ENCODE results near the gene STYX. TPM values are rescaled to one million over a fixed set of nuclear protein-coding genes. Genes with fewer than 3 reads are reported as not detected.

STYX gene
- total RNA-seq, 1 experiment from 2014 or later: 24.0 TPM

GRCh38 chr14:52693532-52693931, 36.4 kb upstream of the STYX start:
- H3K4ac ChIP-seq (ENCODE audit: low read depth, low read length): no peak overlapping the region
- no peak overlapping the region for H3K9ac ChIP-seq (ENCODE audit: extremely low read depth, insufficient read length, low read length)
- no peak overlapping the region for H4K5ac ChIP-seq (ENCODE audit: insufficient read length, low read depth, low read length)
- 0 out of 2 replicates have a peak, but pooled peaks cover 3% of the 10 kb centered on the region for H3K4me1 ChIP-seq (ENCODE audit: insufficient read depth, low read length)
- H4K91ac ChIP-seq (ENCODE audit: insufficient read length, low read depth, low read length): no peak overlapping the region
- H4K8ac ChIP-seq (replicated peaks; ENCODE audit: insufficient read length, low read depth, low read length): no peak overlapping the region
- H3K4me2 ChIP-seq (ENCODE audit: insufficient read depth, insufficient read length, low read length): no peak overlapping the region
- no peak overlapping the region for H3K27ac ChIP-seq (ENCODE audit: insufficient read length, low read depth, low read length)
- H3K9me3 ChIP-seq (ENCODE audit: control insufficient read depth, low read depth, low read length): no peaks in the 10 kb centered on the region
- H3K23me2 ChIP-seq (ENCODE audit: insufficient read length, low read depth, low read length, poor library complexity, severe bottlenecking): peaks cover 3% of the 10 kb centered on the region
- H3K27me3 ChIP-seq (ENCODE audit: insufficient read depth, low read length): no peaks in the 10 kb centered on the region
- no peak for DNase-seq
- H3K36me3 Mint-ChIP-seq (ENCODE audit: insufficient read depth in 1 of 3, low read depth in 3 of 3): no peaks in the 10 kb centered on the region; a peak in 1 of 7 replicates
- no peak overlapping the region for H2BK15ac ChIP-seq (ENCODE audit: low read depth, low read length)
- H3K4me3 Mint-ChIP-seq: peak overlapping the region in 1 of 2 experiments; percentile 64; a peak in 3 of 5 replicates
- H3K79me2 ChIP-seq (ENCODE audit: insufficient read depth, low read length): peaks cover 2% of the 10 kb centered on the region; the same call in 1 of the 2 replicates
- H2BK12ac ChIP-seq (ENCODE audit: insufficient read length, low read depth, low read length): no peak overlapping the region
- H2AK5ac ChIP-seq (ENCODE audit: insufficient read length, low read length): no peak overlapping the region
- H3T11ph ChIP-seq (ENCODE audit: low read length): no peak overlapping the region
- H2BK120ac ChIP-seq (ENCODE audit: low read depth, low read length, poor library complexity, severe bottlenecking): no peak overlapping the region
- no peak overlapping the region for H2AFZ ChIP-seq (ENCODE audit: low read length)
- no peaks in the 10 kb centered on the region for H3K79me1 ChIP-seq (ENCODE audit: insufficient read depth, low read depth, low read length, poor library complexity, severe bottlenecking)
- no CpG with 5 or more reads among the region's 7 CpGs for WGBS (ENCODE audit: extremely low coverage, insufficient read length, low lambda C conversion rate)
- H3K4me1 Mint-ChIP-seq: peaks cover 19 to 32% of the 10 kb centered on the region in 2 experiments
- H3K27ac Mint-ChIP-seq: no peak overlapping the region
- H3K9me3 Mint-ChIP-seq: no peaks in the 10 kb centered on the region
- no peak overlapping the region for H3K23ac ChIP-seq (ENCODE audit: insufficient read length, low read depth, low read length)
- no peaks in the 10 kb centered on the region; the same call in none of the 2 replicates for H3K27me3 Mint-ChIP-seq (ENCODE audit: low read depth)
- no peak overlapping the region for H3K56ac ChIP-seq (ENCODE audit: insufficient read length, low read depth, low read length)
- no peaks in the 10 kb centered on the region for H4K20me1 ChIP-seq (ENCODE audit: control insufficient read depth, insufficient read depth, insufficient read length)
- no peak overlapping the region for H2BK5ac ChIP-seq (ENCODE audit: insufficient read length, low read length)
- no peak for TF ChIP-seq CTCF (conservative IDR thresholded peaks at IDR 0.05)
- no peak overlapping the region for H3K18ac ChIP-seq (ENCODE audit: insufficient read length, low read depth, low read length)
- H2BK20ac ChIP-seq (ENCODE audit: low read depth, low read length, poor library complexity, severe bottlenecking): no peak overlapping the region
- H3K14ac ChIP-seq (ENCODE audit: insufficient read depth, low read length): no peak overlapping the region

Measured in H9 (cell line).